ENCODE data around the gene DCAF11. TPM values are rescaled to one million over a fixed set of nuclear protein-coding genes. Genes with fewer than 3 reads are reported as not detected.

The DCAF11 gene
- total and polyA plus RNA-seq, 2 experiments from 2014 or later: 29.1 to 59.8 TPM

- H3K4me3 ChIP-seq: no peak overlapping the region
- TF ChIP-seq EZH2 (IDR thresholded peaks at IDR 0.05; ENCODE audit: insufficient read depth, poor library complexity, severe bottlenecking): no peak
- no peak for TF ChIP-seq EZH2phosphoT487 (IDR thresholded peaks at IDR 0.05; ENCODE audit: insufficient read depth, low read depth)
- peaks cover 12% of the 10 kb centered on the region for H3F3A ChIP-seq (ENCODE audit: insufficient read depth)
- no peak overlapping the region for H3K27ac ChIP-seq
- no peak overlapping the region for H3K4me2 ChIP-seq (ENCODE audit: unreplicated experiment)
- no peaks in the 10 kb centered on the region for H3K9me2 ChIP-seq (ENCODE audit: insufficient read depth)
- in situ Hi-C loops (cut with MboI): no loop called here
- H3K9me3 ChIP-seq (ENCODE audit: low read depth): no peaks in the 10 kb centered on the region
- DNase-seq: no peak
- no peaks in the 10 kb centered on the region for H3K36me3 ChIP-seq (ENCODE audit: low read depth)
- WGBS, 2 experiments (ENCODE audit: low coverage in 1 of 2, low lambda C conversion rate in 2 of 2, missing lambda C conversion rate in 2 of 2): 82 to 87% methylated on average over 5 to 6 of the region's 6 CpGs
- H3K27me3 ChIP-seq (replicated peaks; ENCODE audit: insufficient read depth): no peaks in the 10 kb centered on the region
- no peaks in the 10 kb centered on the region for H4K20me1 ChIP-seq (ENCODE audit: insufficient read depth)
- no peak overlapping the region for H3K9ac ChIP-seq
- H3K79me2 ChIP-seq (ENCODE audit: insufficient read depth): peaks cover 7% of the 10 kb centered on the region
- H2AFZ ChIP-seq: no peak overlapping the region
- peaks cover 3% of the 10 kb centered on the region; the same call in 1 of the 2 replicates for H3K4me1 ChIP-seq (ENCODE audit: insufficient read depth)
These were observed 24.7 kb upstream of the DCAF11 start for GRCh38 chr14:24089890-24090289.

GRCh38 chr14:24092110-24092504, 22.5 kb upstream of the DCAF11 start:
- DNase-seq: no peak
- H3K4me2 ChIP-seq (ENCODE audit: unreplicated experiment): no peak overlapping the region
- no peaks in the 10 kb centered on the region for H3K9me3 ChIP-seq (ENCODE audit: low read depth)
- peaks cover 30% of the 10 kb centered on the region for H3K79me2 ChIP-seq (ENCODE audit: insufficient read depth)
- no peak overlapping the region for H3K27ac ChIP-seq
- H3K36me3 ChIP-seq (ENCODE audit: low read depth): peaks cover 5% of the 10 kb centered on the region; the same call in 1 of the 2 replicates
- no peaks in the 10 kb centered on the region for H3K9me2 ChIP-seq (ENCODE audit: insufficient read depth)
- H3K9ac ChIP-seq: no peak overlapping the region
- no peak overlapping the region for H2AFZ ChIP-seq
- no peaks in the 10 kb centered on the region for H3K27me3 ChIP-seq (replicated peaks; ENCODE audit: insufficient read depth)
- TF ChIP-seq EZH2phosphoT487 (IDR thresholded peaks at IDR 0.05; ENCODE audit: insufficient read depth, low read depth): no peak
- TF ChIP-seq EZH2 (IDR thresholded peaks at IDR 0.05; ENCODE audit: insufficient read depth, poor library complexity, severe bottlenecking): no peak
- H3K4me3 ChIP-seq: no peak overlapping the region
- peaks cover 12% of the 10 kb centered on the region for H3F3A ChIP-seq (ENCODE audit: insufficient read depth)
- in situ Hi-C loops (cut with MboI): no loop called here
- H3K4me1 ChIP-seq (ENCODE audit: insufficient read depth): peaks cover 10% of the 10 kb centered on the region
- no peaks in the 10 kb centered on the region for H4K20me1 ChIP-seq (ENCODE audit: insufficient read depth)

- Histone ChIP-seq H3K36me3 (ENCODE audit: low read depth) (peaks cover 7% of the 10 kb centered on the region; the same call in 1 of the 2 replicates), H3K27ac (no peak overlapping the region), H3F3A (ENCODE audit: insufficient read depth) (peaks cover 12% of the 10 kb centered on the region), H3K4me2 (ENCODE audit: unreplicated experiment) (no peak overlapping the region), H3K79me2 (ENCODE audit: insufficient read depth) (peaks cover 30% of the 10 kb centered on the region), H3K4me3 (no peak overlapping the region), H4K20me1 (ENCODE audit: insufficient read depth) (no peaks in the 10 kb centered on the region), H3K9ac (no peak overlapping the region), H2AFZ (peak overlapping the region; percentile 10; the same call in 1 of the 2 replicates), H3K9me2 (ENCODE audit: insufficient read depth) (no peaks in the 10 kb centered on the region), H3K4me1 (ENCODE audit: insufficient read depth) (peaks cover 10% of the 10 kb centered on the region), H3K9me3 (ENCODE audit: low read depth) (no peaks in the 10 kb centered on the region), H3K27me3 (replicated peaks; ENCODE audit: insufficient read depth) (no peaks in the 10 kb centered on the region)
- peak; percentile 20 for DNase-seq
- in situ Hi-C loops (cut with MboI): no loop called here
- 71% methylated on average over 4 of the region's 4 CpGs for WGBS, 2 experiments (ENCODE audit: low coverage in 1 of 2, low lambda C conversion rate in 2 of 2, missing lambda C conversion rate in 2 of 2)
- TF ChIP-seq EZH2 (IDR thresholded peaks at IDR 0.05; ENCODE audit: insufficient read depth, poor library complexity, severe bottlenecking): no peak
- no peak for TF ChIP-seq EZH2phosphoT487 (IDR thresholded peaks at IDR 0.05; ENCODE audit: insufficient read depth, low read depth)
These were observed 21.9 kb upstream of the DCAF11 start for GRCh38 chr14:24092505-24093206.

GRCh38 chr14:24093207-24093900, 21.2 kb upstream of the DCAF11 start:
- DNase-seq: no peak
- Histone ChIP-seq H3K27ac (peak overlapping the region; percentile 63), H4K20me1 (ENCODE audit: insufficient read depth) (no peaks in the 10 kb centered on the region), H3F3A (ENCODE audit: insufficient read depth) (peaks cover 12% of the 10 kb centered on the region), H3K4me1 (ENCODE audit: insufficient read depth) (peaks cover 10% of the 10 kb centered on the region), H3K4me3 (no peak overlapping the region), H3K36me3 (ENCODE audit: low read depth) (peaks cover 14% of the 10 kb centered on the region; the same call in 1 of the 2 replicates), H3K9ac (peak overlapping the region; percentile 91), H3K4me2 (ENCODE audit: unreplicated experiment) (no peak overlapping the region), H3K9me3 (ENCODE audit: low read depth) (no peaks in the 10 kb centered on the region), H3K27me3 (replicated peaks; ENCODE audit: insufficient read depth) (no peaks in the 10 kb centered on the region), H3K79me2 (ENCODE audit: insufficient read depth) (peaks cover 30% of the 10 kb centered on the region), H3K9me2 (ENCODE audit: insufficient read depth) (no peaks in the 10 kb centered on the region), H2AFZ (peak overlapping the region; percentile 75)
- 72 to 77% methylated on average over 19 of the region's 19 CpGs for WGBS, 2 experiments (ENCODE audit: low coverage in 1 of 2, low lambda C conversion rate in 2 of 2, missing lambda C conversion rate in 2 of 2)
- TF ChIP-seq EZH2 (IDR thresholded peaks at IDR 0.05; ENCODE audit: insufficient read depth, poor library complexity, severe bottlenecking) (no peak), EZH2phosphoT487 (IDR thresholded peaks at IDR 0.05; ENCODE audit: insufficient read depth, low read depth) (no peak)
- in situ Hi-C loops (cut with MboI): no loop called here

Measured in GM23248 (cell line).